GM12874 (cell line): Measurements from ENCODE around the gene FAM227A.
A peak's percentile ranks its signal among the peaks of the same experiment; 100 is the strongest.

Experiments
- CTCF ChIP-seq: IDR thresholded peaks from 2 replicates; pipeline ENCODE4 v1.5.1; 2011; ENCODE audit warnings: low read depth, mild to moderate bottlenecking, control low read depth, low read length, moderate library complexity; ENCODE audit not compliant: insufficient read depth

The FAM227A gene

GRCh38 chr22:38602166-38602565 is 54.0 kb downstream of the FAM227A start:
- no peak for TF ChIP-seq CTCF

GRCh38 chr22:38601221-38601764 is 54.9 kb downstream of the FAM227A start:
- no peak for TF ChIP-seq CTCF

GRCh38 chr22:38599466-38599865 is 56.7 kb downstream of the FAM227A start:
- no peak for TF ChIP-seq CTCF

GRCh38 chr22:38578505-38578904 is 77.7 kb downstream of the FAM227A start:
- TF ChIP-seq CTCF = no peak

- peak; percentile 27; the same call in 1 of the 2 replicates for TF ChIP-seq CTCF
Observed at GRCh38 chr22:38572065-38572464, 84.1 kb downstream of the FAM227A start.

GRCh38 chr22:38570779-38571364 is 85.3 kb downstream of the FAM227A start:
- TF ChIP-seq CTCF = no peak

- TF ChIP-seq CTCF = no peak
Observed at GRCh38 chr22:38569972-38570778, 86.0 kb downstream of the FAM227A start, which contains the start of gene DMC1. DMC1 (minus strand) TSS chr22:38570183; CDS start chr22:38568256, 1,927 bp downstream.
